Erythroblast (primary cell): ENCODE data around the gene ZNF174.

Experiments used
- DNase-seq, 2 experiments: peaks; one replicate each; lab custom pipeline; 2025; lab: John Stamatoyannopoulos, UW
- GATA1 ChIP-seq: IDR thresholded peaks from 2 replicates; pipeline ENCODE4 v1.6.1; 2011; ENCODE audit warnings: low read depth, mild to moderate bottlenecking, control low read depth, low read length, moderate library complexity
- POLR2A ChIP-seq: IDR thresholded peaks from 2 replicates; pipeline ENCODE4 v1.6.1; 2011; ENCODE audit warnings: mild to moderate bottlenecking, low read length

Gene ZNF174

DNA sequence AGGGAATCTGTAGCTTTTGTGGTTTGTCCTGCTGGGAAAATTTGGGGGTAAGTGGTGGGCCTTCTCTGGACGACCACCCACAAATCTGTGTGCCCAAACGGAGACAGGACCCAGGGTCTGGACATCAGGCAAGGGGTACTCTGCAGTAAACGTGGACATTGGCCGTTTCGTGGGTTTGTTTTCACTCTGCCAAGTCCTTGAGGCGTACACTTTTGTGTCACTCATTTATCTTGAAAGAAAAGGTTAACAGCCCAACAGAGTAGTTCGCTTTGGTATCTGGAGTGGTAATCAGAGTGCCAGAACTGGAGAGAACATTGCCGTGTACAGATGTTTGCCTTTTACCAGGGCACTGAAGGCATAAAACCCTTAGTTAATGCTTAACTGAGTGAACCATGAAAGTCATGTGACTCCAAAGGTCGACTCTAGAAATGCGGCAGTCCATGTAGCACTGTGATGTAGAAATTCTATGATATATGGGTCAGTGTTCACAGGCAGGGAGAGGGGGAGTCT, 57.9 kb downstream of the ZNF174 start:
- peak; percentile 59 to 67 for DNase-seq
- TF ChIP-seq GATA1 (no peak), POLR2A (no peak)
